ENCODE results near the gene KRT26.

DNA sequence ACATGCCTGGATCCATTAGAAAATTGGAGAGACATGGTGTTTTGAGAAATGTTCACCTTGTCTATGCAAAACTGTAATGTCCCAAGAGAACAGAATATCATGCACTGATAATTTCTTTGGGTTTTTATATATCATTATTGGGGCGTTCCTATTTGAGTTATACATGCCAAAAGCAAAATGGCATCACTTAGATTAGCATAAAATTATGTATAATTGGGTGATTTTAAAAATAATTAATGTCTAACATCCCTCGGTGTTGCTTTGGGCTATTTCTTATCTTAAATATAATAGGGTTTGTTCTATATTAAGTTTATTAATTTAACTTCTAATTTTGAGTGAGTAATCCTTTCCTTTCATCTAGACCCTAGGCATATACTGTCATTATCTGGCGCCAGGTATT, 27.9 kb upstream of the KRT26 start, which contains the start of gene KRT28:
- TF ChIP-seq NR2C2 (CRISPR knock-in tag; IDR thresholded peaks at IDR 0.05; ENCODE audit: borderline replicate concordance), result no peak
- TF ChIP-seq NONO (IDR thresholded peaks at IDR 0.05), result no peak
- no peak for TF ChIP-seq NONO (CRISPR knock-in tag; conservative IDR thresholded peaks at IDR 0.05)
- TF ChIP-seq ZNF335 (CRISPR knock-in tag; IDR thresholded peaks at IDR 0.05), result no peak
